Memory B cell (primary cell): ENCODE measurements around the gene ULK3.

ENCODE experiments used
- ATAC-seq: fragments of 150-1000 bp; cut with Tn5 transposase; 2 replicates; pipeline ENCODE4 v1.10.0; 2021; ENCODE audit warnings: low read depth, mild to moderate bottlenecking, moderate library complexity
- DNase-seq, 2 donors: peaks; one replicate each; pipeline ENCODE4 v3.0.0; 2022; ENCODE audit warnings: low spot score in 2 of 2
- H3K27ac Mint-ChIP-seq: one replicate; pipeline ENCODE4 v1.8.0; 2022; ENCODE audit warnings: mild to moderate bottlenecking, moderate library complexity, mixed read lengths
- H3K27me3 Mint-ChIP-seq: one replicate; pipeline ENCODE4 v1.8.0; 2022; ENCODE audit warnings: mixed read lengths
- H3K36me3 Mint-ChIP-seq: one replicate; pipeline ENCODE4 v1.8.0; 2022; ENCODE audit warnings: mild to moderate bottlenecking, mixed read lengths
- H3K4me1 Mint-ChIP-seq: one replicate; pipeline ENCODE4 v1.8.0; 2022; ENCODE audit warnings: mixed read lengths
- H3K4me3 Mint-ChIP-seq: one replicate; pipeline ENCODE4 v1.8.0; 2022; ENCODE audit warnings: mild to moderate bottlenecking, moderate library complexity, mixed read lengths
- H3K9me3 Mint-ChIP-seq: one replicate; pipeline ENCODE4 v1.8.0; 2022; ENCODE audit warnings: mixed read lengths

ULK3 gene

DNA sequence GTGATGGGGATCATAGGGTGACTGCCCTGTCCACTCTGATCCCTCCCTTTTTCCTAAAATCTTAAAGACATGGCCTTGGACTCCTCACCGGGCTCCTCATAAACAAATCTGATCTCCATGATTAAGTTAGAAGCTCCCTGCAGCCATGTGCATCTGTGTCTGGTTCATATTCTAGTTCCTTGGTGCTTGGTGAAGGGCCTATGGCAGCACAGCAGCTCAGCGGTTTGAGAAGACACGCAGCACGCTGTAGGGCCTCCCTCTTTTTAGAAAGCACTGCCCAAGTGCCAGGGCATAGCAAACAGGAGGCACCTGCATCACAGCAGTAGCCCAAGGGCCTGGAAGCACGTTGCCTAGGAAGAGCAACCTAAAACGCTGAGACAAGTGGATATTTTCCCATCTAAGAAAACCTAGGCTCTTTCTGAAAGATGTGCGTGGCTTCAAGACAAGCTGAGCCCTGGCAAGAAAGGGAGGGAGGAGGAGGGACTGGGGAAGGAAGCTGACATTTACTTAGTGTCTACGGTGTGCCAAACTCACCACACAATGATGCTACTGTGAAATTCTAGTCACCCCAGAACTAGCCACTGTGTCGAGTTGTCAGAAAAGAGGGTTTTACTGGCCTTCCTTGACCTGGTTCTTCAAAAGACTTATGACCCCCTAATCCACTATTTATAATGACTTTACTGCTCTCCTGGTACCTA is 14.9 kb upstream of the ULK3 start:
- DNase-seq, result no peak
- no peaks in the 10 kb centered on the region for H3K9me3 Mint-ChIP-seq
- peaks cover 4% of the 10 kb centered on the region for H3K36me3 Mint-ChIP-seq
- peak overlapping the region; percentile 15 for H3K4me3 Mint-ChIP-seq
- ATAC-seq, result peak; percentile 21
- H3K27ac Mint-ChIP-seq, result peak overlapping the region; percentile 52
- no peaks in the 10 kb centered on the region for H3K27me3 Mint-ChIP-seq
- peaks cover 32% of the 10 kb centered on the region for H3K4me1 Mint-ChIP-seq

DNA sequence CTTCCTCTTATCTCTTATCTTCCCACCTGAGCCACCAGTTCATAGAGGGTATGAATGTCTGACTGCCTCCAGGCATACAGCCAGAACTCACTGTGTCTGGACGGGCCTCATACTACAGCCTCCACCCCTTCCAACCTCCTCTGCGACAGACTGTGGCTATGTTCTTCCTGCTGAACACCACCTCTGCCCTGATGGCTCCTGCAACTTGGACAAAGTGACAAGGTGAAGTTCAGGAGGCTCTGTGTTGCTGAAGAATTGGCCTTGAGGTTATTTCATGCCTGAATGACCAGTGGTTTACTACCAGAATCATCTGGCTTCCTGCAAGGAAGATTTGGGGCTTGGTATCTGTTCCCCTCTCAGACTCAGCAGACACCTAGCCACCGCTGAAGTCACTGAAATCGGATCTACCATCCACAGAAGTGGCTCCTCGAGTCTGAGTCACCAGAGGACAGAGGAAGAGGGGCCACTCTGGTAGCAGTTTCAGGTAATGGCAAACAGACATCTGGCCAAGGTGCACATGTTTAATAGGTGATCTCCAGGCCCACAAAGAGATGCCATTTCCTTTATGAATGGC is 14.2 kb upstream of the ULK3 start:
- ATAC-seq (peak; percentile 83), DNase-seq (no peak)
- Mint-ChIP-seq H3K27ac (peak overlapping the region; percentile 52), H3K9me3 (no peaks in the 10 kb centered on the region), H3K4me1 (peaks cover 32% of the 10 kb centered on the region), H3K27me3 (no peaks in the 10 kb centered on the region), H3K4me3 (peak overlapping the region; percentile 6), H3K36me3 (peaks cover 5% of the 10 kb centered on the region)

DNA sequence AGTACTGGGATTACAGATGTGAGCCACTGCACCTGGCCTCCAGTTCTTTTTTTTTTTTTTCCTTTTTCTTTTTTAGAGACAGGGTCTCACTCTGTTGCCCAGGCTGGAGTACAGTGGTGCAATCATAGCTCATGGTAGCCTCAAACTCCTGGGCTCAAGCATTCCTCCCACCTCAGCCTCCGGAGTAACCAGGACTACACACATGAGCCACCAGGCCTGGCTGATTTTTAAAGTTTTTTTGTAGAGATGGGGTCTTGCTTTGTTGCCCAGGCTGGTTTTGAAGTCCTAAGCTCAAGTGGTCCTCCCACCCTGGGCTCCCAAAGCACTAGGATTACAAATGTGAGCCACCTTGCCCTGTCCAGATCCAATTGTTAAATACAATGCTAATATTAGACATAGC is 13.6 kb upstream of the ULK3 start:
- H3K4me3 Mint-ChIP-seq, result no peak overlapping the region
- no peaks in the 10 kb centered on the region for H3K27me3 Mint-ChIP-seq
- no peak for ATAC-seq
- H3K4me1 Mint-ChIP-seq, result peaks cover 32% of the 10 kb centered on the region
- no peaks in the 10 kb centered on the region for H3K9me3 Mint-ChIP-seq
- peaks cover 5% of the 10 kb centered on the region for H3K36me3 Mint-ChIP-seq
- peak overlapping the region; percentile 52 for H3K27ac Mint-ChIP-seq
- DNase-seq, result no peak

DNA sequence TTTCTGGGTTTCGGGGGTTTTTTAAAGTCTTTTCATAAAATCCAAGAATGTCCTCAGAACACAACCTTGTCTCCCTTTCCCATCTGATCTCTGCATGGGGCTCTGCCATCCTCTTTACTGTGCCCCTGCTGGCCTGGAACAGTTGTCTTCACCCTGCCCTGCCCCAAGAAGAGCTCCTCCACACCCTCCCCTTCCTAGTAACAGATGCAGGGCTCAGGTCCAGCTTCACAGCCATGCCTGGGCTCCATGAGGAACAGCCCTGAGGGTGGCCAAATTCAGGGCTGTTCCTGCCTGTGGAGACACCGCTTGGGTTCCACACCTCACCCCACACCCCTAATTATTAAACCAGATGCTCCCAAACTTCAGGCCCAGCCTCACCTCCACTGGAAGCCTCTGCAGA is 12.9 kb upstream of the ULK3 start:
- Mint-ChIP-seq H3K9me3 (no peaks in the 10 kb centered on the region), H3K27ac (peak overlapping the region; percentile 19), H3K4me1 (peaks cover 32% of the 10 kb centered on the region), H3K36me3 (peaks cover 9% of the 10 kb centered on the region), H3K4me3 (peak overlapping the region; percentile 34), H3K27me3 (no peaks in the 10 kb centered on the region)
- DNase-seq (no peak), ATAC-seq (no peak)

DNA sequence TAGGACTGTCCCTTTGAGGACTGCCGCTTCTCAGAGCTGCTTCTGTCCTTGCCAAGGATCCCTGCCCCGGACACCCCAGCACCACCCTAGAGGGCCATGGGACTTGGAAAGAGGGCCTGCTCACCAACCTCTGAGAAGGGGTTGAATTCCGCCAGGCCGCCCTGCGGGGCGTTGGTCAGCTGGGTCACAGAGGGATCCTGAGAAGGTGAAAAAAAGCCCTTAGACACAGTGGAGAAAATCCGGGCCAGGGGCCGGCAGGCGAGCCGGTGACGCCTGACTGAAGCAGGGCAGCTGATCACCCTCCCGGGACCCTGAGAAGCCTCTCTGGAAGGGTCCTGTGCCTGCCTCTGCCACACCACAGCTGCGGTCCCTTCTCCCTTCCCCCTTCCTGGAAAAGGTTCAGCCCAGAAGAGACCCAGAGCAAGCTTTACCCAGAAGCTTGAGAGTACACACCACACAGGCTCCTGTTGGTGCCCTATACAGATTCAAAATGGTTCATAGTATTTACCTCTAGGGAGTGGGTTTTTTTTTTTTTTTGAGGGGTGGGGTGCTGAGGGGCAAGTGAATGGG is 11.6 kb upstream of the ULK3 start:
- DNase-seq (no peak), ATAC-seq (no peak)
- H3K4me1 Mint-ChIP-seq, result peaks cover 32% of the 10 kb centered on the region
- no peaks in the 10 kb centered on the region for H3K9me3 Mint-ChIP-seq
- no peak overlapping the region for H3K27ac Mint-ChIP-seq
- no peaks in the 10 kb centered on the region for H3K27me3 Mint-ChIP-seq
- no peak overlapping the region for H3K4me3 Mint-ChIP-seq
- peaks cover 13% of the 10 kb centered on the region for H3K36me3 Mint-ChIP-seq

DNA sequence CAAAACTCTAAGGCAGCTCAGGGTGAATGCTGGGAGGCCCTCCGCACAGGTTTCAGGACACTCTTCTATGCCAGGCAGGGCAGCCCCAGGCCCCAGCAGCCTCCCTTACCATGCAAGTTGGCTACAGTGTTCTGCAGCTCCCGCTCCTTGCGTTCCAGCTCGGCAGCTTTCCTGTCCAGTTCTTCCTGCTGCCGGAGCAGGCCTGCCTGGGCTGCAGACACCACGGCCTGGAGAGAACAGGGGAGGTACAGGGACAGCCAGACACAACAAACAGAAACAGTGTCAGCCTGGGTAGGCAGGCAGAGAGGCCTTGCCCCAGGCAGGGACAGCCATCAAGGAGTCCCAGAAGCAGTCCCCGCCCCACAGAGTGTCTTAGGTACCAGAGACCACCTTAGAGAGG is 9.0 kb upstream of the ULK3 start:
- peaks cover 13% of the 10 kb centered on the region for H3K4me1 Mint-ChIP-seq
- DNase-seq (no peak), ATAC-seq (no peak)
- no peaks in the 10 kb centered on the region for H3K9me3 Mint-ChIP-seq
- H3K27ac Mint-ChIP-seq, result peak overlapping the region; percentile 3
- no peaks in the 10 kb centered on the region for H3K27me3 Mint-ChIP-seq
- peaks cover 21% of the 10 kb centered on the region for H3K36me3 Mint-ChIP-seq
- H3K4me3 Mint-ChIP-seq, result no peak overlapping the region

DNA sequence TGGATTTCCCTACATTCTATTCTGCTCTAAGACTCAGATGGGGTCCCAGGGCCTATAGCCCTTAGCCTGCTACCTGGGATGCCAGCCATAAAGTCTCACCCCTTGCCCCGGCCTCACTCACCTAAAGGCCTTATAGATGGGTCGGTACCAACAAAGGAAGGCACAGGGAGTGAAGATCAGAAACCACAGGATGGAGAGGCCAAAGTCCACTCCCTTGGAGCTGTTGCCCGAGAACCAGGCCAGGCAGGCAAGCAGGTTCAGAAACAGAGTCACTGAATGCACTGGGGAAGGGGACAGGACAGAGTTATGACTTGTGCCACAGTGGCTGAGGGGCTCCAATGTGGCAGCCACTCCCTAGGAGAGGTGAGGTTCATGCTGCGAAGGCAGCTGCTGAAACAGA is 7.4 kb upstream of the ULK3 start:
- no peaks in the 10 kb centered on the region for H3K27me3 Mint-ChIP-seq
- no peaks in the 10 kb centered on the region for H3K9me3 Mint-ChIP-seq
- no peak for DNase-seq
- H3K27ac Mint-ChIP-seq, result no peak overlapping the region
- H3K4me3 Mint-ChIP-seq, result no peak overlapping the region
- ATAC-seq, result no peak
- H3K4me1 Mint-ChIP-seq, result peaks cover 12% of the 10 kb centered on the region
- H3K36me3 Mint-ChIP-seq, result peaks cover 21% of the 10 kb centered on the region

DNA sequence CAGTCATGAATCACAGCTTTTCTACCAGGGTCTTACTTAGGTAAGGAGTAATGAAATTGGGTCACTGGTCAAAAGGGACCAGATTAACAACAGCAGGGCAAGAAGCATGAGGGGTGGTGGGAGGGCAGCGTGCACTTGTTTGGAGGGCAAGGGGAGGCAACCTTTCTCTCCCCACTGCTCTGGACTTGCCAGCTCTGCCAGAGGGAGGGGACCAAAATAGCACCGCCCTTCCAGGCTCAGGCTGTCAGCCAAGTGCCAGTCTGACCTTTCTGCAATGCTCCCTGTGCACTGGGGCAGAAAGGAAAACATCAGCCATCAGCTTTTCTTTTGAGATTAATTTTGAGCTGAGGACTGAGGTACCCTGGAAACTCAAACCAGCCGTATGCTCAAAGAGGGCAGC is 4.5 kb upstream of the ULK3 start:
- no peak overlapping the region for H3K27ac Mint-ChIP-seq
- DNase-seq, result no peak
- H3K27me3 Mint-ChIP-seq, result no peaks in the 10 kb centered on the region
- H3K36me3 Mint-ChIP-seq, result peaks cover 17% of the 10 kb centered on the region
- peaks cover 25% of the 10 kb centered on the region for H3K4me1 Mint-ChIP-seq
- H3K4me3 Mint-ChIP-seq, result no peak overlapping the region
- H3K9me3 Mint-ChIP-seq, result no peaks in the 10 kb centered on the region
- no peak for ATAC-seq

DNA sequence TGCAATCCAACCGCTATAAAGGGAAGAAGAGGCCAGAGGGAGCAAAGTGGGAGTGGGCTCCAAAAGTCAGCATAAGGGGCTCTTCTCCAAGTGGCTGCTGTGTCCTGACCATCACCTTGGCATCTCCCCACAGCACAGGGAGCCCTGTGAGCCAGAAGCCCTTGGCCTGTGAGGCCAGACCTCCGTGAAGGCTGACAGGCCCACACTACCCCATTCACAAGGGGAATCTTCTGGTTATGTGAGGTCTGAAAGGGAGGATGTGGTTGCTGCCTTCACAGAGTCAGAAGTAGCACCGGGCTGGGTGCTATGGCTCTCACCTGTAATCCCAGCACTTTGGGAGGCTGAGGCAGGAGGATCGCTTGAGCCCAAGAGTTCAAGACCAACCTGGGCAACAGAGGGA is 2.6 kb upstream of the ULK3 start:
- Mint-ChIP-seq H3K36me3 (peaks cover 12% of the 10 kb centered on the region), H3K27me3 (no peaks in the 10 kb centered on the region), H3K9me3 (no peaks in the 10 kb centered on the region), H3K4me3 (no peak overlapping the region), H3K4me1 (peaks cover 42% of the 10 kb centered on the region), H3K27ac (peak overlapping the region; percentile 94)
- no peak for DNase-seq
- no peak for ATAC-seq

DNA sequence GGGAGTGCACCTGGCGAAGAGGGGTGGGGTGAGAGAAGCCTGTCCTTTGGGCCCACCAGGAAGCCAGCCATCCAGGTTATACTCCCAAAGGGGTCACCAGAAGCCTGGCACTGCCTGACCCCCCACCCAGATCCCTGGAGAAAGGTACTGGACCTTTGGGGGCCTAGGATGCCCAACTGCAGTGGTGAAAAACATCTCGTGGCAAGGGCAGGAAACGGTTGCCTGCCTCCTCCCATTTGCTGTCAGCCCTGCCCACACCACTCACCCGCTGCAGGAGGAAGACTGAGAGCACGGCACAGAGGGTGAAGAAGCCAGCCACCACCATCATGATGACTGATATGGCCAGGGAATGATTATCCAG is 2.2 kb upstream of the ULK3 start:
- DNase-seq (no peak), ATAC-seq (peak; percentile 10)
- peak overlapping the region; percentile 28 for H3K4me3 Mint-ChIP-seq
- no peaks in the 10 kb centered on the region for H3K27me3 Mint-ChIP-seq
- H3K27ac Mint-ChIP-seq, result peak overlapping the region; percentile 94
- no peaks in the 10 kb centered on the region for H3K9me3 Mint-ChIP-seq
- H3K4me1 Mint-ChIP-seq, result peaks cover 43% of the 10 kb centered on the region
- H3K36me3 Mint-ChIP-seq, result peaks cover 12% of the 10 kb centered on the region

DNA sequence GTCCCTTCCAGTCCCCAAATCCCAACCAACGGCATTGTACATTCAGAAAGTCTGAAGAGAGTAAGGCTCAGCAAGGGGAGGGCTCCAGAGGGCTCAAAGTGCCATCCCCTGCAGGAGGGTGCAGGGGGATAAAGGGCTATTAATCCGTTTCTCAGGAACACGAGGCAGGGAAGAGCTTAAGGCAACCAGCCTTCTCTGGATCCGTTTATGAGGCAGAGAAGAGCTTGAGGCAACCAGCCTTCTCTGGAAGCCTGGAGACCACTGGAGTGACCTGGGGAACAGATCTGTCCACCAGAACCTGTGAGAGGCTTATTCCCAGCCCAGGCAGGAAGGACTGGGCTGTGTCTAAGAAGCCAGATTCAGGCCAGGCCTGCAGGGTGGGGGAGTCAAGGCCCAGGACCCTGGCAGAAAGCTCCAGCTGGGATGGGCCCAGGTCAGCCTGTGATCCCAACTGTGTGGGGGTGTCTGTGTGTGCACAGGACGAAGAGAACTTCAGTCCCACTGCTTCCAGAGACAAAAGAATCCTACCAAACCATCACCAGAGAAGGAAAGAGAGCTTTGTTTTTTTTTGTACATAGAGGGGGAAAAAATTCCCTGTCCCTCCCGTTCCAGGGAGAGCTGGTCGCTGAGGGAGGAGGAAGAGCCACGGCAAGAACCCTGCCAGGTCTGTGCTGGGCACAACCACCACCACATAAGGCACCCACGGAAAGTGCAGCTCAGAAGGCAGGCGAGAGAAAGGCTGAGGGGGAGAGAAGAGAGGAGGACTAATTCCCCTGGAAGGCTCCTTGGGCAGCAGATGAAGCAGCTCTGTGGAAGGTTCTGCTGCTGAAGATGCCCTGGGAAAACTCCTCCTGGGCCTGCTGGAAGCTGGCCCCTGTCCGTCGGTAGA is 1.6 kb upstream of the ULK3 start:
- H3K36me3 Mint-ChIP-seq, result peaks cover 8% of the 10 kb centered on the region
- H3K4me1 Mint-ChIP-seq, result peaks cover 41% of the 10 kb centered on the region
- DNase-seq (no peak), ATAC-seq (no peak)
- peak overlapping the region; percentile 94 for H3K27ac Mint-ChIP-seq
- no peaks in the 10 kb centered on the region for H3K27me3 Mint-ChIP-seq
- no peaks in the 10 kb centered on the region for H3K9me3 Mint-ChIP-seq
- H3K4me3 Mint-ChIP-seq, result peak overlapping the region; percentile 28

DNA sequence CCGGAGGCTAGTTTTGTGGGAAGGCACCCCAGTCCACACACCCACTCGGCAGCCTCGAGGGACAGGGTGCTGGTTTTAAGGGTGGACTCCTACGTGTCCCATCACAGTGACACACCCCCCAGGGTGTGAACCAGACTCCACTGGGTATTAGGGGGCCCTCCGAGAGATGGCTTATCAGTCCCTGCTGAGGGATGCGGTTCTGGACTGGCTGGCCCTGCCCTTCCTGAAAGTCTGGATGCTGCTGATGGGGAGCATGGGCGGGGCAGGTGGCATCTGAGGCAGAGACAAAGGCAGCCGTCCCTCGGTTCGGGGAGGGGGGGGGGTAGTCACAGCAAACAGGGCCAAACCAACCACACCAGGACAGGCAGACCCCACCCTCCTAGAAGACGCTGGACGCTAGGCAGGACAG is 939 bp upstream of the ULK3 start:
- ATAC-seq, result no peak
- DNase-seq, result no peak
- H3K27ac Mint-ChIP-seq, result peak overlapping the region; percentile 94
- peaks cover 7% of the 10 kb centered on the region for H3K36me3 Mint-ChIP-seq
- no peaks in the 10 kb centered on the region for H3K27me3 Mint-ChIP-seq
- H3K9me3 Mint-ChIP-seq, result no peaks in the 10 kb centered on the region
- H3K4me3 Mint-ChIP-seq, result no peak overlapping the region
- peaks cover 43% of the 10 kb centered on the region for H3K4me1 Mint-ChIP-seq

DNA sequence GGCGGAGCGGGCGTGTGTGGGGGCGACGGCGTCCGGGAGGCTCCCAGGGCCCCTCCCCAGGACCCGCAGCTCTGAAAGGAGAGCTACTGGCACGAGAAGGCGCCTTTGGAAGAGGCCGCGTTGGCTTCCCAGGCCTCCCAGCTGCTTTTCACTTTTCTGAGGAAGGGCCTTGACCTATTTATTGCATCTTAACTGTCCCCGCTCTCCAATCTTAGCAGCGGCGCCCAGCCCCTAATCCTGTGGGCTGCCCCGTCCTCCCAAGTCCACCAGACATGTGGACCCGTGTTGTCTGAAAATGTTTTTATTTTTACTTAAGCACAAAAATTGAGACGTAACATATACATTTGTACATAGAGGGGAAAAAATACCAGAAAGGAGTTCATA is 481 bp upstream of the ULK3 start:
- DNase-seq (no peak), ATAC-seq (no peak)
- no peaks in the 10 kb centered on the region for H3K27me3 Mint-ChIP-seq
- peaks cover 7% of the 10 kb centered on the region for H3K36me3 Mint-ChIP-seq
- H3K9me3 Mint-ChIP-seq, result no peaks in the 10 kb centered on the region
- peak overlapping the region; percentile 91 for H3K4me3 Mint-ChIP-seq
- peak overlapping the region; percentile 94 for H3K27ac Mint-ChIP-seq
- peaks cover 44% of the 10 kb centered on the region for H3K4me1 Mint-ChIP-seq

DNA sequence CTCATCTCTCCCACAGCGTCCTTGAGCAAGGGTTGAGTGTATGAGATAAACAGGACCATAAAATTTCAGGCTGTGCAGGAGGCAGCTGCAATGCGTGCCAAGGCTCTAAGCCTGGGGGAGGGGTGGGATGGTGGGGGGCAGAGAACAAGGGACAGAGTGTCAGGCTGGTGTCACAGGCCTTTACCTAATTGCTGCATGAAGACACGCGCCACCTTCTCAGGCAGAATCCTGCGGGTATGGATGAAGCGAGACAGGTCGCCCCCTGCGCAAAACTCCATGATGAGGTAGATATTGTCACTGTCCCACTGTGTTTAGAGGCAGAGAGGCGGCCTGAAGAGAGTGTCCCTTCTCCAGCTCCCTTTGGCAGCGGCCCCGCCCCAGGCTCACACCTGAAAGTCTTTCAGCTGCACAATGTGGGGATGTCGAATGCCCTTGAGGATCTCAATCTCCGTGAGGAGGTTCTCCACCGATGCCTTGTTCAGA is 1.0 kb downstream of the ULK3 start:
- Mint-ChIP-seq H3K4me1 (peaks cover 44% of the 10 kb centered on the region), H3K27ac (no peak overlapping the region), H3K36me3 (no peaks in the 10 kb centered on the region), H3K9me3 (no peaks in the 10 kb centered on the region), H3K27me3 (no peaks in the 10 kb centered on the region), H3K4me3 (peak overlapping the region; percentile 91)
- DNase-seq, result no peak
- no peak for ATAC-seq
